Stimulated activated CD4-positive, alpha-beta T cell treated with anti-CD3 and anti-CD28 coated beads, Interleukin-15, amount 100 ng/mL, for 24 hours (primary cell): ENCODE measurements around the gene KCNMA1.
"Not testable (repeated sequence)": the region's sequence is repeated elsewhere in the genome, so short reads cannot be mapped to it uniquely, and the experiment has no call there.

Source experiments
- DNase-seq: peaks from one replicate; pipeline ENCODE4 v3.0.0-alpha.2; 2020

KCNMA1 gene

GRCh38 chr10:77436257-77436975, 201.2 kb downstream of the KCNMA1 start:
- no peak for DNase-seq

GRCh38 chr10:77433546-77433945, 204.1 kb downstream of the KCNMA1 start:
- no peak for DNase-seq

- DNase-seq, result no peak
Measured at GRCh38 chr10:77431980-77432797, 205.4 kb downstream of the KCNMA1 start.

GRCh38 chr10:77431209-77431611, 206.4 kb downstream of the KCNMA1 start:
- no peak for DNase-seq

- no peak for DNase-seq
Measured at GRCh38 chr10:77430530-77430929, 207.1 kb downstream of the KCNMA1 start.

GRCh38 chr10:77428691-77429395, 208.8 kb downstream of the KCNMA1 start:
- no peak for DNase-seq

GRCh38 chr10:77424257-77424656, 213.4 kb downstream of the KCNMA1 start:
- no peak for DNase-seq

GRCh38 chr10:77422491-77423338, 214.9 kb downstream of the KCNMA1 start:
- DNase-seq, result no peak

GRCh38 chr10:77421591-77421990, 216.0 kb downstream of the KCNMA1 start:
- DNase-seq, result no peak

- no peak for DNase-seq
Measured at GRCh38 chr10:77420947-77421523, 216.6 kb downstream of the KCNMA1 start.

- DNase-seq, result no peak
Measured at GRCh38 chr10:77419979-77420378, 217.6 kb downstream of the KCNMA1 start.

GRCh38 chr10:77419056-77419455, 218.6 kb downstream of the KCNMA1 start:
- DNase-seq, result no peak

- DNase-seq, result no peak
Measured at GRCh38 chr10:77417806-77418640, 219.6 kb downstream of the KCNMA1 start.

- DNase-seq, result no peak
Measured at GRCh38 chr10:77417359-77417758, 220.2 kb downstream of the KCNMA1 start.

GRCh38 chr10:77416311-77417135, 221.1 kb downstream of the KCNMA1 start:
- no peak for DNase-seq

- DNase-seq, result no peak
Measured at GRCh38 chr10:77415313-77415960, 222.2 kb downstream of the KCNMA1 start.

GRCh38 chr10:77413231-77413630, 224.4 kb downstream of the KCNMA1 start:
- no peak for DNase-seq

- not testable (repeated sequence) for DNase-seq
Measured at GRCh38 chr10:77412573-77413133, 225.0 kb downstream of the KCNMA1 start.

- DNase-seq, result no peak
Measured at GRCh38 chr10:77411805-77412204, 225.8 kb downstream of the KCNMA1 start.
